NOMO-1 (cell line): Measurements from ENCODE around the gene RTL1.

Experiments
- DNase-seq, 2 experiments: peaks; one replicate each; lab custom pipeline; 2025; ENCODE audit not compliant: unreplicated experiment in 2 of 2; lab: John Stamatoyannopoulos, UW

Gene RTL1

DNA sequence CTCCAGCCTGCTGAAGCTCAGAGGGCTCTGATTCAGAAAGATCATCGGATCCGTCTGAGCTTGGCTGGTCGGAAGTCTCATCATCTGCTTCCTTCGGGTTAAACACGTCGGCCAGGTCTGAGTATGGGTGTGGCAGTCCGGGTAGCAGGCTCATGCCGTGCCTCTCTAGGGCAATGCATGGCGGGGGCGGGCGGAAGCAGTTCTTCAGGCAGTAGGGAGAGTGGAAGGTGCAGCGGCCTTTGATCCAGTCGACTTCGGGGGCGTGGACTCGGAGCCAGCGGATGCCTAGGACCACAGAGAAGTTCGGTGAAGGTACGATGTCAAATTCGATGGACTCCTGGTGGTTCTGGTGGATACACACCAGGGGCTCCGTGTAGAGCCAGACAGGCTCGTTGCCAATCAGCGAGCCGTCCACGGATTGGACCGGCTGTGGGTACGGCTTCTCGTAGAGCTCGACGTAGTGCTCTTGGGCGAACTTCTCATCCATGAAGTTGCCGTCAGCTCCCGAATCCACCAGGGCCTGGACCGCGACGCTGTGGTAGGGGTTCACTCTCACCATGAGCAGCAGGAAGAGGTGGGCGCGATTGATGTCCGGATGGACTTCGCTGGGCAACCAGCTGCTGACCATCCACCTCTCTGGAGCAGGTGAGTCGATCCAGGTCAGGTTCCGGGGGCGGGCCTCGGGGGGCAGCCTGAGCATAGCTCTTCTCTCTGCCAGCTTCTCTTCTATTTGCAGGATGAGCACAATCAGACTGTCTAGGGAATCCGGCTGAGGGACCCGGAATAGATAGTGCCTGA, 20.3 kb downstream of the RTL1 start:
- no peak for DNase-seq

- no peak for DNase-seq
Observed at GRCh38 chr14:100882026-100882967, 21.2 kb downstream of the RTL1 start.

DNA sequence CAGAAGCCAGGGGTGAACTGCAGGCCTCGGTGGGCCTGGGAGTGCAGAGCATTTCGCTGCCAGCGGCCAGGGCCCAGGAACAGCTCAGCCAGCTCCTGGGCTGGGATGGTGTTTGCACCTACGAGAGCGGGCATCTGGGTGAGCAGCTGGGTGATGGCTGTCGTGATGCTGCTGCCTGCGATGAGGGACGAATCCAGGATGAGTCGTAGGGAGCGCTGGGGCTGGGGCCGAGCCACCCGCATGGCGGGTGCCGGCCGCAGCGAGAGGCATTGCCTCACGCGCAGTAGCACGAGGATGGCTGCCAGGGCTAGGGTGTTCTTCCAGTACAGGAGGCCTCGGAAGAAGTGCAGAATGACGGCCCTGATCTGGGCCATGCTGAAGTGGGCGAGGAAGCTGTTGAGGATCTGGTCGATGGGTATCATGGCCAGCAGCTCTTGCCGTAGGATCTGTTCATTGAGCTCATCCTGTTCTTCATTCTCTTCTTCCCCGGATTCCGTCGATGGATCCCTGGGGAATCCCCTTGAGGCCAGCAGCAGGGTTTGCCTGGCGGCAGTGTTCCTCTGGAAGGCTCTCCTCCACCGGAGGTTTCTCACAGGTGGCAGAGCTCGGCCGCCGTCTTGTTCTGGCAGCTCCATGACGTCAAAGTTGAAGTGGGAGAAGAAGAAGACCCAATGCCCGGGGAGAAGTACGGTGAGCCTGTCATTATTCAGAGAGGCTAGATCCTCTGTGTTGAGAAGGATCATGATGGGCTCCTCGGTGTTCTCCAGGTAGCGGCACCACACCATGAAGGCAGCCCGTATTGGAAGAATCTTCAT, 22.1 kb downstream of the RTL1 start:
- no peak for DNase-seq

DNA sequence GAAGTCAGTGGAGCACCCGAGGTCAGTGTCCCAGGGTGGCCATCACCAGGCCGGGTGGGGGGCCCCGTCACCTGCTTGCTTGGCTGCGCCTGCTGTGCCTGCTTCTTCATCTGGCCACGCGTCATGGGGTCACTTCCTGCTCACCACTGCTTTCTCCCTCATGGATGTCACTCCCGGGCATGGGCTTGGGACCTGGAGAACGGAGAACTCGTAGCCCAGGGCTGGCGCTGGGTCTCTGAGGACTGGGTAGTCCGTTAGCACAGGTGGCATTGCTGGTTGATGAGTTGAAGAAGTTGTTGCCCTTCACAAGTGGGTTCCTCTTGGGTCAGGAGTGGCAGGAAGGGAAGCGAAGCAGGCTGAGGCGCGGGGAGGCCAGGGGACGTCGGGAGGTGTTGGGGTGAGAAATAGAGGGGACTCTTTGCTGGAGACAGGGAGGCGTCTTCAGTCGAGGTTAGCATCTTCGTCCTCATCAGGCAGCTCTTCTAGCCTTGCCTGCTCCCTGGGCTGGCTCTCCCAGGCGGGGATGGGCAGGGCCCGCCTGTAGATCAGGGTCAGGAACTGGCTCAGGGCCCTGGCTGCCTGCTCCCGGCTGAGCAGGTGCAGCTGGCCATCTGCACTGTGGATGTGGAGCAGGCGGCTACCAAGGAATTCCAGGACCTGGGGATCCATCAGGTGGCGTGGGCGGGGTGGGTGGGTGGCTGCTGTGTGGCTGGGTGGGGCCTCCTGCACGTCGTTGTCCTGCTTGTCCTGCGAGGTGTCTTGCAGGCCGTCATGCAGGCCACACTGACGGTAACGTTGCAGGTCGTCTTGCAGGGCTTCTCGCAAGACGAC, 23.0 kb downstream of the RTL1 start:
- no peak for DNase-seq

- DNase-seq, result no peak
Observed at GRCh38 chr14:100879782-100880181, 23.7 kb downstream of the RTL1 start.

DNA sequence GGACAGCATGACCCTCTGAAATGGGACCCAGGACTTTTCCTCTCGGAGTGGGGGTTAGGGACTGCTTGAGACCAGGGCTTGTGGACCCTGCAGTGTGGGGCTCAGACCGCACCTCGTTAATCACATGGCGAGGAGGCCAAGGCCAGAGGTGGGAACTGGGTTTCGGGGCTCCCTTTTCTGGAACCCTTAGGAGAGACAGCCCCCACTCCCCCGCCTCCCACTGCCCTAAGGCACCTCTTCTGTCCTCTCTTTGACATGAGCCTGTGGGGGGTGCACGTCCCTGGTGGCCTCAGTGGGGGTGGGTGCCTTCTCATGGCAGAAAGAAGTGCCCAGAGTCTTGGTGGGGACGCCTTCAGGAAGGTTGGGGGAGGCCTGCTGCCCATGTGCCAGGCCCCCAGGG, 24.3 kb downstream of the RTL1 start:
- DNase-seq, result no peak

- no peak for DNase-seq
Observed at GRCh38 chr14:100878271-100879146, 25.0 kb downstream of the RTL1 start.

GRCh38 chr14:100875861-100876590, 27.5 kb downstream of the RTL1 start:
- no peak for DNase-seq

DNA sequence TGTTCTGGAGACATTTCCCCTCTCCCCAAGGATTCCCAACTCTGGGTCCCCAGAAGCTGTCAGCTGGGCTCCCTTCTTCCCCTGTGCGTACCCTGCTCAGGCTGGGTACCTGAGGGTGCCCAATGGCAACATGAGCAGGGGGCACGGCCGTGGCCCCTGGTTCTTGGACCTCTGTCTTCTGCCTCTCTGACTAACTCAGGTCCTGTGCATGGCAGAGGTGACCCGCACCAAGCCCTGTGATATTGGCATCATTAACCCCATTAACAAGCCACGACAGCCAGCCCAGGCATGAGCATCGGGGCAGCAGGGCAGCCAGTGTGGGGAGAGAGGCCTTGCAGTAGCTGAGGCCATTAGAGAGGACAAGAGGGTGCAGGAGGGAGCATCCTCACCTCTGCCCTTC, 28.4 kb downstream of the RTL1 start:
- no peak for DNase-seq

- no peak for DNase-seq
Observed at GRCh38 chr14:100874411-100875091, 29.0 kb downstream of the RTL1 start.

DNA sequence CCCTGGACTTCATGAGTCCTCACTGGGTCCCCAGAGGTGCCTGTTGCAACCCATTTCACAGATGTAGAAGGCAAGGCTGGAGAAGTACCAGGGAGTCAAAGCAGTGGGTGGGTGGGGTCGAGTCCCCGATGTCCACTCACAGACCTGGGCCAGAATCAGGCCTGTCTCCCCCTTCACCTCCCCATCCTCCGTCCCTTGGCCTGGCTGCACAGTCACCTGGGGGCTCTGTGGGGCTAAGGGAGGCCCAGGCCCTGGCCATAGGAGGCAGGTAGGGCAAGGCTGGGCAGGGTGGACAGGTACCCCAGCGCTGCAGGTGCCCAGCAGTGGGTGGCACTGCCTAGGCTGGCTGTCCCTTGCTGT, 29.5 kb downstream of the RTL1 start:
- DNase-seq, result no peak

DNA sequence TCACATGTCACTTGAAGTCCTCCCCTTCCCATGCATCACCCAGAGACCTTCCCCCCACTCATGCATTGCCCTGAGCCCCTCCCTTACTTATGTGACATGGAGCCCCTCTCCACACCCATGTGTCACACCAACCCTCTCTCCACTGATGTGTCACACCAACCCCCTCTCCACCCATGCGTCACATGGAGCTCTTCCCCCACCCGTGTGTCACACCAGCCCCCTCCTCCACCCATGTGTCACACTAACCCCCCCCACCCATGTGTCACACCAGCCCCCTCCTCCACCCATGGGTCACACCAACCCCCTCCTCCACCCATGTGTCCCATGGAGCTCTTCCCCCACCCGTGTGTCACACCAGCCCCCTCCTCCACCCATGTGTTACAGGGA, 30.4 kb downstream of the RTL1 start:
- DNase-seq, result no peak

GRCh38 chr14:100872259-100873095, 31.0 kb downstream of the RTL1 start:
- no peak for DNase-seq

DNA sequence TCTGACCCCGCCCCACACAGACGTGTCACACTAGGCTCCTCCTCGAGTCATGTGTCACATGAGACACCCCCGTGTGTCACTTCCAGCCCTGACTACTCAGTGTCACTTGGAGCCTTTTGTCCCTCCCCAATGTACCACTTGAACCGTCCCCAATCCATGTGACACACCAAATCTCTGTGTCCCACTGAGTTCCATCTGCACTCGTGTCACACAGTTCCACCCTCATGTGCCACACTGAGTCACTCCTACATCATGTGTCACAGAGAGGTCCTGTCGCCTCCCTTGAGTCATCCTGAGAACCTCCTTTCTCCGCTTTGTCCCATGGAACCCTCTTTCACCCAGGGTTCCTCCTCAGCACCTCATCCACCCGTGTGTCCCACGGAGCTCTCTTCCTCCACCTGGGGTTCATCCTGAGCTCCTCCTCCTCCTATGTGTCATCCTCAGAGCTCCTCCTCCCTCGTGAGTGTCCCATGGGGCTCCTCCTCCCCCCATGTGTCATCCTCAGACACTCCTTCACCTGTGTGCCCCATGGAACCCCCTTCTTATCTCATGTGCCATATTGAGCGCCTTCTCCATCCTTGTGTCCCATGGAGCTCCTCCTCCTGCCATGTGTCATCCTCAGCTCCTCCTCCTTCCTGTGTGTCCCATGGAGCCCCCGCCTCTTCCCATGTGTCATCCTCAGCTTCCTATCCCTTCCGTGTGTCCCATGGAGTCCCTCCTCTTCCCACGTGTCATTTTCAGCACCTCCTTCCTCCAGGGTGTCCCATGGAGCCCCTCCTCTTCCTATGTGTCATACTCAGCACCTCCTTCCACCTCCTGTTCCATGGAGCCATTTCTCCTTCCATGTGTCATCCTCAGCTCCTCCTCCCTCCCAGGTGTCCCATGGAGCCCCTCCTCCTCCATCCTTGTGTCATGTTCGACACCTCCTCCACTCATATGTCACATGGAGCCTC, 32.0 kb downstream of the RTL1 start:
- no peak for DNase-seq

- no peak for DNase-seq
Observed at GRCh38 chr14:100868621-100869370, 34.7 kb downstream of the RTL1 start.
